WTC11 (cell line): ENCODE measurements around the gene MOB2. TPM values are rescaled to one million over a fixed set of nuclear protein-coding genes. Genes with fewer than 3 reads are reported as not detected.
"Not testable (repeated sequence)": the region's sequence is repeated elsewhere in the genome, so short reads cannot be mapped to it uniquely, and the experiment has no call there.

Source experiments
- ATAC-seq: fragments of 200-7000 bp; cut with Tn5 transposase; 2 replicates; pipeline ENCODE4 v1.10.0; 2021; ENCODE audit warnings: mild to moderate bottlenecking, moderate library complexity
- CTCF ChIA-PET: fragments of 300-600 bp; sonication (Branson Sonifier 250); formaldehyde crosslinking; loops from one replicate; lab custom pipeline; 2021; ENCODE audit warnings: antibody characterized with exemption; lab: Charles Lee
- POLR2A ChIA-PET: fragments of 350-600 bp; sonication (Branson Sonifier 250); formaldehyde crosslinking; loops from one replicate; lab custom pipeline; 2021; ENCODE audit warnings: antibody characterized with exemption; lab: Charles Lee
- DNase-seq: peaks from one replicate; pipeline ENCODE4 v3.0.0; 2021; ENCODE audit warnings: low spot score
- H3K27ac Mint-ChIP-seq: 2 replicates; pipeline ENCODE4 v1.8.0; 2021; ENCODE audit warnings: mixed read lengths
- H3K27me3 Mint-ChIP-seq: 2 replicates; pipeline ENCODE4 v1.8.0; 2021; ENCODE audit warnings: low read depth, mild to moderate bottlenecking, moderate library complexity, mixed read lengths
- H3K36me3 Mint-ChIP-seq: 2 replicates; pipeline ENCODE4 v1.8.0; 2021; ENCODE audit warnings: mixed read lengths
- H3K4me1 Mint-ChIP-seq: 2 replicates; pipeline ENCODE4 v1.8.0; 2022; ENCODE audit warnings: mixed read lengths
- H3K4me3 Mint-ChIP-seq: 2 replicates; pipeline ENCODE4 v1.8.0; 2021; ENCODE audit warnings: mild to moderate bottlenecking, moderate library complexity, mixed read lengths
- H3K9me3 Mint-ChIP-seq: 2 replicates; pipeline ENCODE4 v1.8.0; 2021; ENCODE audit warnings: mixed read lengths
- AFF4 ChIP-seq: sonication (generic); formaldehyde crosslinking; IDR thresholded peaks from 2 replicates; pipeline ENCODE4 v1.8.1; 2023; ENCODE audit warnings: mild to moderate bottlenecking, missing genetic modification reagents, borderline replicate concordance
- CTCF ChIP-seq: fragments of 200-600 bp; IDR thresholded peaks from 2 replicates; pipeline ENCODE4 v1.8.0; 2022; ENCODE audit warnings: antibody characterized with exemption
- E2F5 ChIP-seq: sonication (generic); formaldehyde crosslinking; IDR thresholded peaks from 2 replicates; pipeline ENCODE4 v1.8.1; 2022; ENCODE audit warnings: mild to moderate bottlenecking, moderate library complexity, missing genetic modification reagents
- ETV6 ChIP-seq: sonication (generic); formaldehyde crosslinking; IDR thresholded peaks from 2 replicates; pipeline ENCODE4 v1.8.1; 2022; ENCODE audit warnings: mild to moderate bottlenecking, missing genetic modification reagents
- FOXP4 ChIP-seq: sonication (generic); formaldehyde crosslinking; IDR thresholded peaks from 2 replicates; pipeline ENCODE4 v1.8.0; 2022; ENCODE audit warnings: mild to moderate bottlenecking, missing genetic modification reagents
- HMGA2 ChIP-seq: fragments of 250-450 bp; sonication (Bioruptor Pico); IDR thresholded peaks from 2 replicates; pipeline ENCODE4 v1.4.0; 2021; ENCODE audit warnings: mild to moderate bottlenecking, moderate library complexity
- MAX ChIP-seq: sonication (generic); formaldehyde crosslinking; IDR thresholded peaks from 2 replicates; pipeline ENCODE4 v1.8.0; 2022; ENCODE audit warnings: mild to moderate bottlenecking, missing genetic modification reagents
- MYBL2 ChIP-seq: sonication (generic); formaldehyde crosslinking; IDR thresholded peaks from 2 replicates; pipeline ENCODE4 v1.8.1; 2023; ENCODE audit warnings: mild to moderate bottlenecking, moderate library complexity, missing genetic modification reagents
- RELA ChIP-seq: sonication (generic); formaldehyde crosslinking; IDR thresholded peaks from 2 replicates; pipeline ENCODE4 v1.8.1; 2022; ENCODE audit warnings: missing genetic modification reagents, mild to moderate bottlenecking, borderline replicate concordance
- SMAD3 ChIP-seq: sonication (generic); formaldehyde crosslinking; IDR thresholded peaks from 2 replicates; pipeline ENCODE4 v1.8.0; 2022; ENCODE audit warnings: missing genetic modification reagents, mild to moderate bottlenecking, borderline replicate concordance
- USF1 ChIP-seq: sonication (generic); formaldehyde crosslinking; IDR thresholded peaks from 2 replicates; pipeline ENCODE4 v1.8.0; 2022; ENCODE audit warnings: mild to moderate bottlenecking, missing genetic modification reagents
- USF2 ChIP-seq: sonication (generic); formaldehyde crosslinking; IDR thresholded peaks from 2 replicates; pipeline ENCODE4 v1.8.1; 2023; ENCODE audit warnings: mild to moderate bottlenecking, missing genetic modification reagents, moderate library complexity
- ZNF416 ChIP-seq: fragments of 250-450 bp; sonication (Bioruptor Pico); IDR thresholded peaks from 2 replicates; pipeline ENCODE4 v1.9.0; 2021; ENCODE audit warnings: mild to moderate bottlenecking, inconsistent platforms
- ZNF671 ChIP-seq: fragments of 250-450 bp; sonication (Bioruptor Pico); IDR thresholded peaks from 2 replicates; pipeline ENCODE4 v1.8.0; 2021; ENCODE audit warnings: mild to moderate bottlenecking
- ZSCAN18 ChIP-seq: fragments of 250-450 bp; sonication (Bioruptor Pico); IDR thresholded peaks from 2 replicates; pipeline ENCODE4 v2.1.2; 2022; ENCODE audit warnings: mild to moderate bottlenecking, moderate library complexity
- total RNA-seq: library from RNA; stranded (reverse); gene quantifications from 3 replicates; pipeline ENCODE4 v1.2.3, GENCODE V29; 2021
- TF ChIP-seq, protein P1 (sequence below): sonication (generic); formaldehyde crosslinking; IDR thresholded peaks from 2 replicates; pipeline ENCODE4 v1.8.1; 2022; ENCODE audit warnings: mild to moderate bottlenecking, missing genetic modification reagents, moderate library complexity, borderline replicate concordance
- TF ChIP-seq, protein P2 (sequence below): sonication (generic); formaldehyde crosslinking; IDR thresholded peaks from 2 replicates; pipeline ENCODE4 v1.8.1; 2022; ENCODE audit warnings: low read depth, mild to moderate bottlenecking, moderate library complexity, missing genetic modification reagents, borderline replicate concordance

Gene MOB2
- total RNA-seq, 1 experiment from 2014 or later: 21.7 TPM

DNA sequence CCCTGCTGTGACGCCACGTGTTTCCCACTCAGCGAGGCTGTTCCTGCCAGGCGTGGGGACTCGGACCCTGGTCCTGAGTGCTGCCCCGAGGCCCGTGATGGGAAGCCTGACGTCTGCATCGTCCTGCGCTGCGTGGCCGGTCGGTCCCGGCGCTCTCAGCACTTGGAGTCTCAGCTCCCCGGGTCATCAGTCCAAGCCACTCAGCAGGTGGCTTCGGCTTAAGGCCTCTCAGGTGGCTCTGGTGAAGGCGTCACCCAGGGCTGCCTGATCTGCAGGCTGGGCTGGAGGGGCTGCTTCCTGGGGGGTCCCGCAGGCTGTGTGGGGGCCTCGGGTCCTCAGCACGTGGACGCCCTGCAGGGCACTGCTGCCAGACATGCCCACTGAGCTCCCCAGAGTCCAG lies 61.6 kb downstream of the MOB2 start:
- peaks cover 10% of the 10 kb centered on the region for H3K9me3 Mint-ChIP-seq
- DNase-seq: no peak
- no peak overlapping the region for H3K27ac Mint-ChIP-seq
- POLR2A ChIA-PET: no interaction called here
- H3K4me3 Mint-ChIP-seq: no peak overlapping the region
- ATAC-seq: no peak
- H3K27me3 Mint-ChIP-seq: no peaks in the 10 kb centered on the region
- no peaks in the 10 kb centered on the region for H3K4me1 Mint-ChIP-seq
- CTCF ChIA-PET: interaction anchor here (1.5 kb wide), 1 partner anchor 11 kb away, joined by 6 read pairs; no protein-coding TSS in a partner anchor
- peaks cover 8% of the 10 kb centered on the region for H3K36me3 Mint-ChIP-seq
- no peak for TF ChIP-seq ZNF671 (CRISPR knock-in tag)
- TF ChIP-seq RELA (CRISPR knock-in tag): no peak
- TF ChIP-seq ZNF416 (CRISPR knock-in tag): no peak
- TF ChIP-seq SMAD3 (CRISPR knock-in tag): no peak
- no peak for TF ChIP-seq AFF4
- TF ChIP-seq, protein P1, sequence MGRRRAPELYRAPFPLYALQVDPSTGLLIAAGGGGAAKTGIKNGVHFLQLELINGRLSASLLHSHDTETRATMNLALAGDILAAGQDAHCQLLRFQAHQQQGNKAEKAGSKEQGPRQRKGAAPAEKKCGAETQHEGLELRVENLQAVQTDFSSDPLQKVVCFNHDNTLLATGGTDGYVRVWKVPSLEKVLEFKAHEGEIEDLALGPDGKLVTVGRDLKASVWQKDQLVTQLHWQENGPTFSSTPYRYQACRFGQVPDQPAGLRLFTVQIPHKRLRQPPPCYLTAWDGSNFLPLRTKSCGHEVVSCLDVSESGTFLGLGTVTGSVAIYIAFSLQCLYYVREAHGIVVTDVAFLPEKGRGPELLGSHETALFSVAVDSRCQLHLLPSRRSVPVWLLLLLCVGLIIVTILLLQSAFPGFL (CRISPR knock-in tag): no peak
- TF ChIP-seq, protein P2, sequence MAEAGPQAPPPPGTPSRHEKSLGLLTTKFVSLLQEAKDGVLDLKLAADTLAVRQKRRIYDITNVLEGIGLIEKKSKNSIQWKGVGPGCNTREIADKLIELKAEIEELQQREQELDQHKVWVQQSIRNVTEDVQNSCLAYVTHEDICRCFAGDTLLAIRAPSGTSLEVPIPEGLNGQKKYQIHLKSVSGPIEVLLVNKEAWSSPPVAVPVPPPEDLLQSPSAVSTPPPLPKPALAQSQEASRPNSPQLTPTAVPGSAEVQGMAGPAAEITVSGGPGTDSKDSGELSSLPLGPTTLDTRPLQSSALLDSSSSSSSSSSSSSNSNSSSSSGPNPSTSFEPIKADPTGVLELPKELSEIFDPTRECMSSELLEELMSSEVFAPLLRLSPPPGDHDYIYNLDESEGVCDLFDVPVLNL: no peak
- no peak for TF ChIP-seq ZSCAN18
- no peak for TF ChIP-seq MYBL2
- no peak for TF ChIP-seq HMGA2 (CRISPR knock-in tag)

- H3K27ac Mint-ChIP-seq, ATAC-seq, H3K27me3 Mint-ChIP-seq, DNase-seq, POLR2A ChIA-PET, H3K4me3 Mint-ChIP-seq, H3K4me1 Mint-ChIP-seq: not testable (repeated sequence)
- H3K9me3 Mint-ChIP-seq: peaks cover 11% of the 10 kb centered on the region
- H3K36me3 Mint-ChIP-seq: peaks cover 16% of the 10 kb centered on the region
- CTCF ChIA-PET: interaction anchor here (0.9 kb wide), 1 partner anchor 30 kb away, joined by 3 read pairs; no protein-coding TSS in a partner anchor
Observed at GRCh38 chr11:1423406-1423805, 63.2 kb downstream of the MOB2 start.

DNA sequence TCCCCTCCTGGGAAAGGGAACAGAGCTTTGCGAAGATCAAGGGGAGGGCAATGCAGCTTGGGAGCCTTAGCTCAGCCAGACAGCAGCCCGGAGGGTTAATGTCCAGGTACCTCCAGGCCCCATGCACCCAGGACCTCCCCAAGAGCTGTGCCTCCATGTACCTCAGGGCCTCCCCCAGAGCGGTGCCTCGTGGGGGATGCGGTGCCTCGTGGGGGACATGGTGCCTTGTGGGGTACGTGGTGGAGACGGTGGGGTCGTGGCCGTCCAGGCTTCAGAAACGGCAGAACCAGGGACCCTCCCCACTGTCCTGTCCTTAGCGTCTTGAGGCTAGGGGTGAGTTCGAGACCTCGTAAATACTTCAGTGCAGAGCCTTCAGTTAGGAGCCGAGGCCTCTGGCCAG lies 63.6 kb downstream of the MOB2 start:
- Mint-ChIP-seq H3K36me3 (peaks cover 19% of the 10 kb centered on the region), H3K27ac (no peak overlapping the region), H3K4me3 (no peak overlapping the region), H3K9me3 (peaks cover 11% of the 10 kb centered on the region), H3K4me1 (no peaks in the 10 kb centered on the region), H3K27me3 (peaks cover 10% of the 10 kb centered on the region)
- ATAC-seq (no peak), DNase-seq (no peak)
- ChIA-PET CTCF (interaction anchor here (0.9 to 1.3 kb wide), 5 partner anchors 13 to 124 kb away, joined by 3 to 5 read pairs (median 3); no protein-coding TSS in a partner anchor), POLR2A (interaction anchor here (0.9 kb wide), 1 partner anchor 16 kb away, joined by 3 read pairs; no protein-coding TSS in a partner anchor)
- TF ChIP-seq FOXP4 (CRISPR knock-in tag) (no peak), CTCF (no peak), USF1 (no peak), USF2 (CRISPR knock-in tag) (no peak), E2F5 (CRISPR knock-in tag) (no peak), MAX (CRISPR knock-in tag) (no peak), ETV6 (CRISPR knock-in tag) (no peak)
